Peyer's patch (tissue), 4 donors: ENCODE results near the gene ARMC12. TPM values are rescaled to one million over a fixed set of nuclear protein-coding genes. Genes with fewer than 3 reads are reported as not detected.

ENCODE experiments used
- DNase-seq, 3 donors: peaks; one replicate each; pipeline ENCODE4 v3.0.0-alpha.2; 2017 to 2019
- H3K27ac ChIP-seq, 4 donors: fragments of 200-600 bp; sonication (generic); one replicate each; pipeline ENCODE4 v1.5.1; 2016 to 2019
- H3K27me3 ChIP-seq, 2 donors: fragments of 200-600 bp; sonication (generic); one replicate each; pipeline ENCODE4 v1.5.1; 2019
- H3K36me3 ChIP-seq, 3 donors: fragments of 200-600 bp; sonication (generic); one replicate each; pipeline ENCODE4 v1.5.1; 2016 to 2019
- H3K4me1 ChIP-seq, 4 donors: fragments of 200-600 bp; sonication (generic); one replicate each; pipeline ENCODE4 v1.5.1; 2016 to 2019
- H3K4me3 ChIP-seq, 4 donors: fragments of 200-600 bp; sonication (generic); 1 replicate in 3 of 4; 2 replicates in 1 of 4; pipeline ENCODE4 v1.5.1; 2016 to 2019; ENCODE audit warnings: mild to moderate bottlenecking in 1 of 4
- H3K9me3 ChIP-seq, 4 donors: fragments of 200-600 bp; sonication (generic); one replicate each; pipeline ENCODE4 v1.5.1; 2016 to 2019; ENCODE audit warnings: mild to moderate bottlenecking in 1 of 4
- CTCF ChIP-seq, 6 experiments: fragments of 450-650 bp in 4 of 6; fragments of 200-600 bp in 2 of 6; sonication (generic) in 1 of 6; IDR thresholded peaks; one replicate each; pipeline ENCODE4 v1.5.1; 2017 to 2019; ENCODE audit warnings: antibody characterized with exemption in 6 of 6, mild to moderate bottlenecking in 3 of 6, moderate library complexity in 1 of 6
- POLR2A ChIP-seq, 2 donors: fragments of 450-650 bp; IDR thresholded peaks; one replicate each; pipeline ENCODE4 v1.5.1; 2017; ENCODE audit warnings: antibody characterized with exemption in 2 of 2, mild to moderate bottlenecking in 2 of 2, moderate library complexity in 2 of 2
- total RNA-seq, 4 donors: library from RNA; depleted of rRNA; stranded (reverse); fragments of >200 nt; gene quantifications; one replicate each; pipeline ENCODE4 v1.1.0, GENCODE V29; 2016

ARMC12 gene
- total RNA-seq, 4 donors from 2014 or later, result 1.3 to 2.7 TPM; not detected in 2

GRCh38 chr6:35716798-35717197, 20.0 kb upstream of the ARMC12 start:
- TF ChIP-seq POLR2A (IDR thresholded peaks at IDR 0.05) (no peak), CTCF (IDR thresholded peaks at IDR 0.05) (no peak)
- peak in 2 of 3 donors; percentile 56 to 66 for DNase-seq
- Histone ChIP-seq H3K27me3 (no peaks in the 10 kb centered on the region), H3K9me3 (no peaks in the 10 kb centered on the region), H3K36me3 (no peaks in the 10 kb centered on the region), H3K4me3 (no peak overlapping the region), H3K27ac (no peak overlapping the region), H3K4me1 (peaks cover 0 to 48% (median 30%) of the 10 kb centered on the region in 4 donors)

- Histone ChIP-seq H3K27me3 (no peaks in the 10 kb centered on the region), H3K27ac (peak overlapping the region in 3 of 4 donors; percentile 73 to 86 (median 80)), H3K4me1 (peaks cover 8 to 55% (median 32%) of the 10 kb centered on the region in 4 donors), H3K9me3 (no peaks in the 10 kb centered on the region), H3K4me3 (no peak overlapping the region), H3K36me3 (no peaks in the 10 kb centered on the region)
- DNase-seq, result peak in 1 of 3 donors; percentile 45
- TF ChIP-seq POLR2A (IDR thresholded peaks at IDR 0.05) (no peak), CTCF (IDR thresholded peaks at IDR 0.05) (no peak)
Observed at GRCh38 chr6:35717449-35718374, 19.1 kb upstream of the ARMC12 start.

DNA sequence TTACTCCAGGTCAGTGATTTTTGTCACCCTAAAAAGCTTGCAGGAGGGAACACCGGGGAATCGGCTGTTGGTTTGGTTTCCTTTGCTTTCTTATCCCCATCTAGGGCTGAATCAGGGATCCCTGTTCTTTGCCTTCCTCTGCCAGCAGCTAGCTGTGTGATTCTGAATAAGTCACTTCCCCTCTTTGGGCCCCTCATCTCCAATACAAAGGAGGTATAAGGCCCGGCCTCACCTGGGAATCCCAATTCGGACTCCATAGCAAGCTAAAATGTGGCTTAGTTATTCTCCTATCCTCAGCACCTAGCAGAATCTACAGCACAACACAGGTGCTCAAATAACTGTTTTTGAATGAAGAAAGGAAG, 18.5 kb upstream of the ARMC12 start:
- Histone ChIP-seq H3K27ac (peak overlapping the region in 3 of 4 donors; percentile 73 to 86 (median 80)), H3K9me3 (no peaks in the 10 kb centered on the region), H3K36me3 (no peaks in the 10 kb centered on the region), H3K4me3 (no peak overlapping the region), H3K27me3 (no peaks in the 10 kb centered on the region), H3K4me1 (peaks cover 9 to 61% (median 35%) of the 10 kb centered on the region in 4 donors)
- no peak for DNase-seq
- TF ChIP-seq POLR2A (IDR thresholded peaks at IDR 0.05), result no peak
- TF ChIP-seq CTCF (IDR thresholded peaks at IDR 0.05), result no peak

DNA sequence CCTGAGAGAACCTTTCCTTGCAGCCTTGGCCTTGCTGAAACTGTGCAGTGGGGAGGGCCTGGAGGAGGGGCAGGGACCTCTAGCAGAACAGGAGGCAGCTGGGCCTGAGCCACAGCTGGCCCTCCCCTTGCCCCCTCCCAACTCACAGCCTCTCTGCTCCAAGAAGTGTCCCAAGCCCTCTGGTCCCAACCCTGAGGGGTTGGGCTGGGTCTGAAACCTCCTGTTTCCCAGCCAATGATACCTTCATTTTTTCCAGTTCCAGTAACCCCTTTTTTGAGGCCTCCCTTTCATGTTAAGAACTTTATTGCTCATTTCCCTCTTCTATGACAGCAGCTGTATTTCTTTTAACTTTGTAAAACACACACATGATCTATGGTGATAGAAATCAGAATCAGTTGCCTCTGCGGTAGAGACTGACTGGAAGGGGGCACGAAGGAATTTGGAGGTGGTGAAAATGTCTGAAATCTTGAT, 17.9 kb upstream of the ARMC12 start:
- H3K4me3 ChIP-seq, result no peak overlapping the region
- no peak for TF ChIP-seq POLR2A (IDR thresholded peaks at IDR 0.05)
- no peak for TF ChIP-seq CTCF (IDR thresholded peaks at IDR 0.05)
- H3K9me3 ChIP-seq, result no peaks in the 10 kb centered on the region
- H3K27me3 ChIP-seq, result no peaks in the 10 kb centered on the region
- no peaks in the 10 kb centered on the region for H3K36me3 ChIP-seq
- H3K4me1 ChIP-seq, result peaks cover 11 to 67% (median 38%) of the 10 kb centered on the region in 4 donors
- DNase-seq, result peak in 1 of 3 donors; percentile 52
- H3K27ac ChIP-seq, result peak overlapping the region; percentile 68 to 86 (median 76)

GRCh38 chr6:35719404-35719829, 17.4 kb upstream of the ARMC12 start:
- H3K4me1 ChIP-seq, result peaks cover 16 to 72% (median 40%) of the 10 kb centered on the region in 4 donors

More at GRCh38 chr6:35719404-35719829, 17.4 kb upstream of the ARMC12 start:
- H3K27me3 ChIP-seq, result no peaks in the 10 kb centered on the region
- no peak for DNase-seq
- peak overlapping the region; percentile 68 to 86 (median 76) for H3K27ac ChIP-seq
- TF ChIP-seq POLR2A (IDR thresholded peaks at IDR 0.05), result no peak
- no peak for TF ChIP-seq CTCF (IDR thresholded peaks at IDR 0.05)
- H3K36me3 ChIP-seq, result no peaks in the 10 kb centered on the region
- H3K9me3 ChIP-seq, result no peaks in the 10 kb centered on the region
- H3K4me3 ChIP-seq, result peak overlapping the region in 1 of 4 donors; percentile 26
